ENCODE results near the gene NOC2L. TPM values are rescaled to one million over a fixed set of nuclear protein-coding genes. Genes with fewer than 3 reads are reported as not detected.
A peak's percentile ranks its signal among the peaks of the same experiment; 100 is the strongest.

Gene NOC2L
- total RNA-seq: 100 to 1,000 TPM in 1 of 2 donors, 10 to 100 TPM in 1; 66.3 to 112 TPM

- Mint-ChIP-seq H3K36me3 (peaks cover 12 to 39% of the 10 kb centered on the region in 2 donors), H3K9me3 (no peaks in the 10 kb centered on the region), H3K27ac (peak within 1 kb of the TSS; percentile 91 to 98)
- peak; percentile 89 to 92 for ATAC-seq
- DNase-seq (ENCODE audit: low spot score in 2 of 2): peak; percentile 91 to 97
Measured at GRCh38 chr1:958823-959730, at the start of gene NOC2L. Gene NOC2L, minus strand, starts transcription at chr1:959256. Its CDS starts 16 bp downstream, at chr1:959240.

GRCh38 chr1:1006305-1007159 is 47.5 kb upstream of the NOC2L start:
- peak in 1 of 2 donors; percentile 43 for ATAC-seq
- H3K9me3 Mint-ChIP-seq: no peaks in the 10 kb centered on the region
- H3K27ac Mint-ChIP-seq: no peak overlapping the region
- no peaks in the 10 kb centered on the region for H3K36me3 Mint-ChIP-seq
- no peak for DNase-seq (ENCODE audit: low spot score in 2 of 2)

GRCh38 chr1:1005774-1006304 is 46.8 kb upstream of the NOC2L start:
- no peaks in the 10 kb centered on the region for H3K9me3 Mint-ChIP-seq
- no peaks in the 10 kb centered on the region for H3K36me3 Mint-ChIP-seq
- DNase-seq (ENCODE audit: low spot score in 2 of 2) (no peak), ATAC-seq (no peak)
- no peak overlapping the region for H3K27ac Mint-ChIP-seq

- ATAC-seq (peak in 1 of 2 donors; percentile 15), DNase-seq (ENCODE audit: low spot score in 2 of 2) (no peak)
- Mint-ChIP-seq H3K27ac (no peak overlapping the region), H3K9me3 (no peaks in the 10 kb centered on the region), H3K36me3 (no peaks in the 10 kb centered on the region)
Measured at GRCh38 chr1:1004780-1005697, 46.0 kb upstream of the NOC2L start.

- Mint-ChIP-seq H3K9me3 (no peaks in the 10 kb centered on the region), H3K27ac (no peak overlapping the region), H3K36me3 (no peaks in the 10 kb centered on the region)
- no peak for ATAC-seq
- DNase-seq (ENCODE audit: low spot score in 2 of 2): no peak
Measured at GRCh38 chr1:1004420-1004779, 45.3 kb upstream of the NOC2L start.

- Mint-ChIP-seq H3K36me3 (no peaks in the 10 kb centered on the region), H3K27ac (no peak overlapping the region), H3K9me3 (no peaks in the 10 kb centered on the region)
- no peak for DNase-seq (ENCODE audit: low spot score in 2 of 2)
- no peak for ATAC-seq
Measured at GRCh38 chr1:1003618-1004419, 44.8 kb upstream of the NOC2L start.

GRCh38 chr1:1001057-1001783 is 42.2 kb upstream of the NOC2L start:
- ATAC-seq (no peak), DNase-seq (ENCODE audit: low spot score in 2 of 2) (no peak)
- Mint-ChIP-seq H3K9me3 (no peaks in the 10 kb centered on the region), H3K36me3 (no peaks in the 10 kb centered on the region), H3K27ac (no peak overlapping the region)

- peak; percentile 1 to 25 for ATAC-seq
- H3K27ac Mint-ChIP-seq: no peak overlapping the region
- no peaks in the 10 kb centered on the region for H3K36me3 Mint-ChIP-seq
Measured at GRCh38 chr1:1000357-1001056, 41.5 kb upstream of the NOC2L start.

GRCh38 chr1:999725-1000356 is 40.8 kb upstream of the NOC2L start, which contains the start of gene HES4:
Gene HES4, minus strand, starts transcription at chr1:1000097. Its CDS starts 124 bp downstream, at chr1:999973.
- DNase-seq (ENCODE audit: low spot score in 2 of 2) (peak in 1 of 2 donors; percentile 72), ATAC-seq (peak; percentile 30 to 77)
- Mint-ChIP-seq H3K36me3 (no peaks in the 10 kb centered on the region), H3K9me3 (no peaks in the 10 kb centered on the region), H3K27ac (no peak within 1 kb of the TSS)

More at GRCh38 chr1:1000357-1001056, 41.5 kb upstream of the NOC2L start:
- H3K9me3 Mint-ChIP-seq: no peaks in the 10 kb centered on the region
- DNase-seq (ENCODE audit: low spot score in 2 of 2): peak; percentile 65 to 71

- peak; percentile 7 to 13 for ATAC-seq
- no peaks in the 10 kb centered on the region for H3K36me3 Mint-ChIP-seq
- DNase-seq (ENCODE audit: low spot score in 2 of 2): no peak
- no peaks in the 10 kb centered on the region for H3K9me3 Mint-ChIP-seq
- no peak overlapping the region for H3K27ac Mint-ChIP-seq
Measured at GRCh38 chr1:998995-999724, 40.1 kb upstream of the NOC2L start.

GRCh38 chr1:998745-998994 is 39.6 kb upstream of the NOC2L start:
- ATAC-seq: no peak
- no peak for DNase-seq (ENCODE audit: low spot score in 2 of 2)
- H3K27ac Mint-ChIP-seq: no peak overlapping the region
- H3K36me3 Mint-ChIP-seq: no peaks in the 10 kb centered on the region
- no peaks in the 10 kb centered on the region for H3K9me3 Mint-ChIP-seq

- no peak overlapping the region for H3K27ac Mint-ChIP-seq
- H3K36me3 Mint-ChIP-seq: no peaks in the 10 kb centered on the region
- no peak for ATAC-seq
- no peak for DNase-seq (ENCODE audit: low spot score in 2 of 2)
- H3K9me3 Mint-ChIP-seq: no peaks in the 10 kb centered on the region
Measured at GRCh38 chr1:997993-998744, 39.1 kb upstream of the NOC2L start.

GRCh38 chr1:997713-997992 is 38.6 kb upstream of the NOC2L start:
- no peak for DNase-seq (ENCODE audit: low spot score in 2 of 2)
- Mint-ChIP-seq H3K9me3 (peaks cover 0 to under 1% of the 10 kb centered on the region in 2 donors), H3K36me3 (peaks cover 0 to 4% of the 10 kb centered on the region in 2 donors), H3K27ac (no peak overlapping the region)
- no peak for ATAC-seq

All from activated naive CD4-positive, alpha-beta T cell treated with anti-CD3 and anti-CD28 coated beads, Interleukin-2, amount 50 U/mL, for 72 hours (primary cell).